HepG2 (cell line): ENCODE data around the gene SLC4A5. TPM values are rescaled to one million over a fixed set of nuclear protein-coding genes. Genes with fewer than 3 reads are reported as not detected.

Experiments used
- ATF1 ChIP-seq: IDR thresholded peaks from 2 replicates; pipeline ENCODE4 v1.6.1; 2016; ENCODE audit warnings: mild to moderate bottlenecking, control low read depth
- E2F2 ChIP-seq: sonication (generic); formaldehyde crosslinking; IDR thresholded peaks from 2 replicates; pipeline ENCODE4 v1.4.0; 2020; ENCODE audit warnings: missing genetic modification reagents, borderline replicate concordance
- ETV5 ChIP-seq: IDR thresholded peaks from 2 replicates; pipeline ENCODE4 v1.6.1; 2018; ENCODE audit warnings: missing biosample characterization, missing genetic modification reagents, inconsistent platforms, borderline replicate concordance
- GATA4 ChIP-seq: sonication (generic); IDR thresholded peaks from 2 replicates; pipeline ENCODE4 v1.6.1; 2016; ENCODE audit warnings: antibody characterized with exemption, low read depth, borderline replicate concordance
- HMG20B ChIP-seq: conservative IDR thresholded peaks from 2 replicates; pipeline ENCODE4 v1.6.1; 2016; ENCODE audit warnings: missing genetic modification reagents, missing compliant biosample characterization
- KAT8 ChIP-seq: IDR thresholded peaks from 2 replicates; pipeline ENCODE4 v1.6.1; 2016; ENCODE audit warnings: missing genetic modification reagents, missing compliant biosample characterization
- MIER2 ChIP-seq: IDR thresholded peaks from 2 replicates; pipeline ENCODE4 v1.6.1; 2016; ENCODE audit warnings: missing biosample characterization, missing genetic modification reagents
- NPAS2 ChIP-seq: sonication (generic); formaldehyde crosslinking; IDR thresholded peaks from 2 replicates; pipeline ENCODE4 v1.8.0; 2022; ENCODE audit warnings: mild to moderate bottlenecking, missing genetic modification reagents, borderline replicate concordance
- PHB2 ChIP-seq: fragments of 450-650 bp; IDR thresholded peaks from 2 replicates; pipeline ENCODE4 v1.6.1; 2018; ENCODE audit not compliant: partially characterized antibody
- PRDM4 ChIP-seq: sonication (generic); formaldehyde crosslinking; IDR thresholded peaks from 2 replicates; pipeline ENCODE4 v1.9.0; 2021; ENCODE audit warnings: missing genetic modification reagents, borderline replicate concordance
- SKI ChIP-seq: fragments of 450-650 bp; IDR thresholded peaks from one replicate; pipeline ENCODE4 v1.6.1; 2018; ENCODE audit warnings: mild to moderate bottlenecking; ENCODE audit not compliant: partially characterized antibody
- TSC22D2 ChIP-seq: sonication (generic); formaldehyde crosslinking; IDR thresholded peaks from 2 replicates; pipeline ENCODE4 v1.5.1; 2020; ENCODE audit warnings: missing genetic modification reagents, mild to moderate bottlenecking, borderline replicate concordance
- ZBTB40 ChIP-seq, 2 experiments: fragments of 450-650 bp in 1 of 2; sonication (generic) in 1 of 2; formaldehyde crosslinking in 1 of 2; IDR thresholded peaks; 2 replicates each; pipeline versions ENCODE4 v1.6.1 to v1.8.0; 2016 to 2022; ENCODE audit warnings: antibody characterized with exemption in 1 of 2, mild to moderate bottlenecking in 1 of 2, missing genetic modification reagents in 1 of 2
- ZNF24 ChIP-seq: fragments of 450-650 bp; IDR thresholded peaks from 2 replicates; pipeline ENCODE4 v1.6.1; 2017; ENCODE audit warnings: antibody characterized with exemption, mild to moderate bottlenecking
- ZNF30 ChIP-seq: sonication (generic); formaldehyde crosslinking; IDR thresholded peaks from 2 replicates; pipeline ENCODE4 v1.5.0; 2020; ENCODE audit warnings: mild to moderate bottlenecking, missing genetic modification reagents
- ZNF879 ChIP-seq: sonication (generic); formaldehyde crosslinking; IDR thresholded peaks from 2 replicates; pipeline ENCODE4 v1.8.1; 2023; ENCODE audit warnings: missing genetic modification reagents
- polyA plus RNA-seq, 8 experiments: library from polyadenylated mRNA; depleted of rRNA in 3 of 8; stranded (reverse) in 7 of 8; unstranded in 1 of 8; fragments of >200 nt; fragmentation: Illumina TruSeq in 4 of 8; extraction: Trizol in 4 of 8; gene quantifications; 2 replicates each; pipeline versions ENCODE4 v1.2.1 to v1.2.3, GENCODE V29; 2011 to 2016; ENCODE audit warnings: low read depth in 4 of 8, missing spikeins in 1 of 8, mixed read lengths in 1 of 8; ENCODE audit not compliant: insufficient read depth in 1 of 8
- total RNA-seq, 5 experiments: library from RNA; depleted of rRNA; stranded (reverse); fragments of >200 nt; fragmentation: Illumina TruSeq; extraction: Trizol; gene quantifications; 2 replicates each; pipeline ENCODE4 v1.2.3, GENCODE V29; 2016; ENCODE audit warnings: low read depth in 1 of 5

Gene SLC4A5
- total and polyA plus RNA-seq, 2 of the 13 experiments (the other 11 are each of a cell fraction or from before 2014, with no cell fraction given) = 0.50 TPM; not detected in 1

- TF ChIP-seq ZBTB40 (IDR thresholded peaks at IDR 0.05) (no peak), ZBTB40 (CRISPR knock-in tag; IDR thresholded peaks at IDR 0.05) (no peak; the same call in 1 of the 2 replicates), NPAS2 (CRISPR knock-in tag) (no peak), ETV5 (CRISPR knock-in tag) (peak; percentile 19; the same call in 1 of the 2 replicates), PRDM4 (0 out of 2 replicates have a peak, but pooled peaks have one; percentile 20), ZNF24 (no peak), ZNF30 (CRISPR knock-in tag) (0 out of 2 replicates have a peak, but pooled peaks have one; percentile 59), GATA4 (no peak), MIER2 (CRISPR knock-in tag) (no peak), TSC22D2 (CRISPR knock-in tag) (no peak), PHB2 (no peak), KAT8 (CRISPR knock-in tag) (peak; percentile 95), E2F2 (CRISPR knock-in tag) (peak; percentile 74; the same call in 1 of the 2 replicates), HMG20B (no peak), ZNF879 (no peak), SKI (no peak), ATF1 (CRISPR knock-in tag) (no peak)
These were observed 164.8 kb downstream of the SLC4A5 start, which contains the start of gene MOB1A (continued) for GRCh38 chr2:74178211-74179062.
